ENCODE measurements around the gene CACNA2D2. TPM values are rescaled to one million over a fixed set of nuclear protein-coding genes. Genes with fewer than 3 reads are reported as not detected.

The CACNA2D2 gene
- total and polyA plus RNA-seq, 2 of the 4 experiments (the other 2 are of a cell fraction) = 0.15 TPM; not detected in 1

DNA sequence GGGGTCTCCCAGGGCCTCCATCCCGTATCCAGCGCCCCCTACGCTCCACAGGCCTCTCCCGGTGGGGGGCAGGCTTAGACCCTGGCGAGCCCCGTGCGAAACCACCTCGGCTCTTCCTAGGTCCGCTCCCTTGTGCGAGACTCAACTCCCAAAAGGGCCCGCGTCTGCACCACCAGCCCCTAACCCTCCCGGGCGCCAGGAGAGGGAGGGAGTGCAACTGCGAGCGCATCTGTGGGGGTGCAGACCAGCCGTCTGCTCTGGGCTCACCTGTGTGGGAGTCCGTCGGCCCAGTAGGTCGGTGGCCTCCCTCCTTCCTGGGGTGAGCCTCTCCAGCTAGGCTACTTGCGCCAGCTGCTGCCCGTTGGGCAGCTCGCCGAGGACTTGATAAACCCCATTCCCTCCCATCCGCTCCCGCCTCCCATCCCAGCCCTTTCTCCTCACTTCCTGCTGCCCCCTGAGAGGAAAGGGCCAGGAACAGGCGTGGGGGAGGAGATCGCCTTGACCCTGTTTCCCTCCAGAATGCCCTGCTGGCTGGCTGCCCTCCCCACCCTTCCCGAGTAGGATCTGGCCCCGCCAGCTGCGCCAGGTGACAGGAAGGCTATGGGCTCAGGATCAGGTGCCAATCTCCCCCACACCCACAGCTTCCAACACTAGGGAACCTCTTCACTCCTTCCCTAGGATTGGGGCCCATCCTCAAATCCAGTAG, 180.9 kb downstream of the CACNA2D2 start, which contains the start of gene HYAL2:
Gene HYAL2, minus strand, starts transcription at position 360 of the 706 bp plus-strand sequence. CDS start 2,256 bp downstream, outside the sequence.
- intact Hi-C loops (cut with micrococcal nuclease) = loop anchor here (5.0 kb wide), 1 partner anchor 60 kb away; no protein-coding TSS in a partner anchor

More for the DNA sequence above, 180.9 kb downstream of the CACNA2D2 start, which contains the start of gene HYAL2:
- Histone ChIP-seq H3K4ac (ENCODE audit: low read depth, low read length) (peak within 1 kb of the TSS; percentile 66), H3K27me3 (ENCODE audit: control insufficient read depth, insufficient read depth, low read length) (no peaks in the 10 kb centered on the region), H4K8ac (ENCODE audit: low read depth in 2 of 2, low read length in 2 of 2) (peak within 1 kb of the TSS; percentile 96 to 99; a peak in 3 of 4 replicates), H4K5ac (ENCODE audit: low read depth, low read length) (peak within 1 kb of the TSS; percentile 95), H2AFZ (replicated peaks; ENCODE audit: low read length, poor library complexity) (peak within 1 kb of the TSS; percentile 95), H2BK15ac (ENCODE audit: low read depth, low read length) (no peak within 1 kb of the TSS), H3K36me3 (ENCODE audit: control insufficient read depth, insufficient read depth, low read length) (peaks cover 26% of the 10 kb centered on the region), H2AK9ac (replicated peaks; ENCODE audit: low read depth, low read length, poor library complexity) (peak within 1 kb of the TSS; percentile 93), H3K4me2 (ENCODE audit: low read depth, low read length) (peak within 1 kb of the TSS; percentile 67), H3K56ac (ENCODE audit: extremely low read depth, insufficient read depth, low read length) (no peak within 1 kb of the TSS), H4K20me1 (ENCODE audit: insufficient read depth, low read length) (peaks cover 11% of the 10 kb centered on the region; the same call in 1 of the 2 replicates), H3K14ac (replicated peaks; ENCODE audit: low read depth, low read length) (no peak within 1 kb of the TSS), H3K27ac (ENCODE audit: insufficient read depth, low read length) (peak within 1 kb of the TSS; percentile 98), H2BK20ac (ENCODE audit: low read depth, low read length) (no peak within 1 kb of the TSS), H3K23ac (ENCODE audit: low read depth, low read length) (peak within 1 kb of the TSS; percentile 35; the same call in 1 of the 2 replicates), H3K79me1 (ENCODE audit: low read depth in 1 of 2, low read length in 2 of 2) (peaks cover 31 to 58% of the 10 kb centered on the region in 2 experiments), H3K4me3 (ENCODE audit: insufficient read depth, low read depth, low read length) (peak within 1 kb of the TSS; percentile 58), H3K9ac (ENCODE audit: low read depth, low read length) (peak within 1 kb of the TSS; percentile 94), H3K9me1 (ENCODE audit: insufficient read depth, low read length) (peaks cover 8% of the 10 kb centered on the region), H3K9me3 (ENCODE audit: control insufficient read depth, insufficient read depth, low read length) (no peaks in the 10 kb centered on the region), H2AK5ac (ENCODE audit: low read depth, low read length) (peak within 1 kb of the TSS; percentile 87), H2BK120ac (ENCODE audit: low read depth, low read length) (peak within 1 kb of the TSS; percentile 54; the same call in 1 of the 2 replicates), H3K4me1 (ENCODE audit: control insufficient read depth, insufficient read depth, low read length) (peaks cover 26% of the 10 kb centered on the region), H2BK5ac (ENCODE audit: low read depth, low read length, poor library complexity, severe bottlenecking) (peak within 1 kb of the TSS; percentile 98), H3K18ac (ENCODE audit: low read depth, low read length) (no peak within 1 kb of the TSS), H4K91ac (ENCODE audit: insufficient read depth, low read depth, low read length) (peak within 1 kb of the TSS; percentile 58)
- no CpG with 5 or more reads among the region's 31 CpGs for WGBS, 2 experiments (ENCODE audit: extremely low coverage in 2 of 2, insufficient read length in 1 of 2)
- POLR2A ChIA-PET (ENCODE audit: unreplicated experiment) = no interaction called here
- no peak for TF ChIP-seq RCOR1 (IDR thresholded peaks at IDR 0.05; ENCODE audit: insufficient replicate concordance, low read length)
- in situ Hi-C loops (cut with MboI; ENCODE audit: low sequenced_read_pairs) (no loop called here), dilution Hi-C loops (cut with HindIII; ENCODE audit: low sequenced_read_pairs, unreplicated experiment) (no loop called here)
- ATAC-seq (ENCODE audit: low read depth) = no peak
- DNase-seq = no peak
- CTCF ChIA-PET = no interaction called here
- BruUV-seq (replicated peaks) = no TSS peak
